NT2/D1 (cell line): ENCODE measurements around the gene TRIM61.
"Not testable (repeated sequence)": the region's sequence is repeated elsewhere in the genome, so short reads cannot be mapped to it uniquely, and the experiment has no call there.

Experiments used
- DNase-seq: peaks from one replicate; pipeline ENCODE4 v3.0.0-alpha.2; 2011; ENCODE audit warnings: low read depth, low spot score
- H3K27me3 ChIP-seq: 2 replicates; pipeline ENCODE4 v1.6.0; 2011; ENCODE audit warnings: mild to moderate bottlenecking; ENCODE audit not compliant: insufficient read length, insufficient read depth
- H3K36me3 ChIP-seq: 2 replicates; pipeline ENCODE4 v1.6.1; 2011; ENCODE audit warnings: mild to moderate bottlenecking, low read length, mixed read lengths; ENCODE audit not compliant: insufficient read depth, insufficient read length
- H3K4me1 ChIP-seq: 2 replicates; pipeline ENCODE4 v1.5.1; 2011; ENCODE audit not compliant: insufficient read depth, insufficient read length
- H3K4me3 ChIP-seq: 2 replicates; pipeline ENCODE4 v1.5.1; 2011; ENCODE audit warnings: low read depth; ENCODE audit not compliant: insufficient read length
- H3K9ac ChIP-seq: 2 replicates; pipeline ENCODE4 v1.6.0; 2011; ENCODE audit warnings: low read depth; ENCODE audit not compliant: insufficient read length
- H3K9me3 ChIP-seq: 2 replicates; pipeline ENCODE4 v1.5.1; 2011; ENCODE audit warnings: mild to moderate bottlenecking, low read length; ENCODE audit not compliant: insufficient read depth
- SUZ12 ChIP-seq: IDR thresholded peaks from 2 replicates; pipeline ENCODE4 v1.6.1; 2011; ENCODE audit not compliant: insufficient read length, insufficient read depth; ENCODE audit errors: extremely low read depth
- YY1 ChIP-seq: IDR thresholded peaks from 2 replicates; pipeline ENCODE4 v1.6.1; 2011; ENCODE audit not compliant: insufficient read length, insufficient read depth
- ZNF274 ChIP-seq: IDR thresholded peaks from 2 replicates; pipeline ENCODE4 v1.6.1; 2011; ENCODE audit warnings: mild to moderate bottlenecking, low read depth, low read length

TRIM61 gene

DNA sequence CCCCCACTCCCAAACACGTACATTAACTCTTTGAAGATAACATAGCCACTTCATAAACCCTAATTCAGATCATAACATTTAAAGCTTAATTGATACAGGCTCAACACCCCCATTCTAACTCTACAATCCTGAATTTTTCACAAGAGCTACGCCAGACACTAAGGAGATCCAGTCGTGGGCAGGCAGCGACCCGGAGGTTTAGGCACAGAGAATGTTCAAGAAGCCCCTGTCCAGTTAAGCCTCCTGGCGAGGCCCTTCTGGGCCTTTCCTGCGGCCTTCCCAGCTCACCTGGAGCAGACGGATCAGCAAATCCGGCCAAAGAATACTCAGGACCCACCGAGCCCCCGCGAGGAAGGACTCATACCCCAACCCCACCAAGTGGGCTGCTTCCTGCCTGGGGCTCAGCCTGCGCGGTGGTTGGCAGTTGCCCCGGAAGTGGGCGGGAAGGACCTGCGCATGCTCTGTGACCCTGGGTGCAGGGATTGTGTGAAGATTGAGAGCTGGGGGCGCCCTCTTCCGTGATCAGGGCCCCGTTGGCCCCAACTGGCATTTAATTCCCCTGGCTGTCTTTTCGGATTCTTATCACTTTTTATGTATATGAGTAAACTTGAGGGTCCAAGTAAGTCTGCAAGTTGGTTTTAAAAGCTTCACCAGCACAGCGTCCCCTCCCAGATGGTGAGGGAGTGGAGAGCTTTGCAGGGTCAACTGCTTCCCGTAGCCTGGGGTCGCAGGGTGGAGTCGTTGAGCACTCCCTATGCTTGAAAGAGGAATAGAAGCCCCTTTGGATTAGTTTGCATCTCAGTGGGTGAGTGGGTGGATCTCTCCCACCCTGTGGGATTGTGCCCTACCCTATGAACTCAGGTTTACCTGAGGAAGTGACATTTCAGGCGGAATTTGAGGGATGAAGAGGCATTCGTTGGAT lies at the start of gene TRIM61:
TSS of gene TRIM61 (minus strand) at position 415 of the 922 bp plus-strand sequence. CDS start 7,655 bp downstream, outside the sequence.
- Histone ChIP-seq H3K9ac (peak within 1 kb of the TSS; percentile 77), H3K4me3 (peak within 1 kb of the TSS; percentile 45), H3K27me3 (no peaks in the 10 kb centered on the region), H3K36me3 (peaks cover 8% of the 10 kb centered on the region), H3K9me3 (no peaks in the 10 kb centered on the region), H3K4me1 (no peaks in the 10 kb centered on the region)
- peak; percentile 71 for DNase-seq
- no peak for TF ChIP-seq ZNF274
- no peak for TF ChIP-seq YY1
- no peak for TF ChIP-seq SUZ12

DNA sequence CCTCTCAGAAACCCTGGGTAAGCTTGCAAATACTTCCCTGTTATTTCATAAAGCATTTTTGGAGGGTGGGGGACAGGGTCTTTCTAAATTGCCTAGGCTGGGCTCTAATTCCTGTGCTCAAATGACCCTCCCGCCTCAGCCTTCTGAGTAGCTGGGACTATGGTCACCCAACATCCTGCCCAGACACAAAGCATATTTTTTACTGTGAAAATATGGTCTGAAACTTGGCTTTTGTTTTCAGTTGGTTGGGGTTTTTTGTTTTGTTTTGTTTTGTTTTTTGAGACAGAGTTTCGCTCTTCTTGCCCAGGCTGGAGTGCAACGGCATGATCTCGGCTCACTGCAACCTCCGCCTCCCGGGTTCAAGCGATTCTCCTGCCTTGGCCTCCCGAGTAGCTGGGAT lies 48.3 kb upstream of the TRIM61 start:
- H3K9me3 ChIP-seq, H3K36me3 ChIP-seq, H3K27me3 ChIP-seq: not testable (repeated sequence)

DNA sequence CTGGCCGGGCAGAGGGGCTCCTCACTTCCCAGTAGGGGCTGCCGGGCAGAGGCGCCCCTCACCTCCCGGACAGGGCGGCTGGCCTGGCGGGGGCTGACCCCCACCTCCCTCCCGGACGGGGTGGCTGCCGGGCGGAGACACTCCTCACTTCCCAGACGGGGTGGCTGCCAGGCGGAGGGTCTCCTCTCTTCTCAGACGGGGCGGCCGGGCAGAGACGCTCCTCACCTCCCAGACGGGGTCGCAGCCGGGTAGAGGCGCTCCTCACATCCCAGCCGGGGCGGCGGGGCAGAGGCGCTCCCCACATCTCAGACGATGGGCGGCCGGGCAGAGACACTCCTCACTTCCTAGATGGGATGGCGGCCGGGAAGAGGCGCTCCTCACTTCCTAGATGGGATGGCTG lies 42.5 kb upstream of the TRIM61 start:
- H3K9ac ChIP-seq, H3K4me3 ChIP-seq, H3K4me1 ChIP-seq, H3K36me3 ChIP-seq, DNase-seq, H3K27me3 ChIP-seq, H3K9me3 ChIP-seq: not testable (repeated sequence)

More for the DNA sequence above, 48.3 kb upstream of the TRIM61 start:
- H3K4me3 ChIP-seq, H3K4me1 ChIP-seq, H3K9ac ChIP-seq, DNase-seq: not testable (repeated sequence)

DNA sequence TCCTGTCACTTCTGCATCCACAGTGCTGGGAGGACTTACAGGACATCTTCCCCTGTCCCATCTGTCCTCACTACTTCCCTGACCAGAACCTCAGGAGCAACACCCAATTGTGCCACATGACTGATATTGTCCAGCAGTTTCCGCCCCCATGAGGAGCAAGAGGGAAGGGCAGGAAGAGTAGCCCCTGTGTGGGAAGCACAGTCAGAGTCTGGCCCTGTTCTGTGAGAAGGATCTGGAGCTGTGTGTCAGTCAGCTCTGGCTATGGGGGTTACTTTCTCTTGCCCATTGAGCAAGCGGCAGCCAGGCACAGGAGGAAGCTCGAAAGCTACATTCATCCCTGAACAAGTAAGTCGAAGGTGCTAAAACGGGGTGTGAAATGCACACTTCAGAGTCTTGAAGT lies 39.5 kb upstream of the TRIM61 start:
- Histone ChIP-seq H3K9me3 (no peaks in the 10 kb centered on the region), H3K36me3 (no peaks in the 10 kb centered on the region), H3K4me1 (no peaks in the 10 kb centered on the region), H3K9ac (no peak overlapping the region), H3K27me3 (no peaks in the 10 kb centered on the region), H3K4me3 (no peak overlapping the region)
- DNase-seq, result peak; percentile 2
- TF ChIP-seq SUZ12 (no peak), ZNF274 (no peak), YY1 (no peak)

DNA sequence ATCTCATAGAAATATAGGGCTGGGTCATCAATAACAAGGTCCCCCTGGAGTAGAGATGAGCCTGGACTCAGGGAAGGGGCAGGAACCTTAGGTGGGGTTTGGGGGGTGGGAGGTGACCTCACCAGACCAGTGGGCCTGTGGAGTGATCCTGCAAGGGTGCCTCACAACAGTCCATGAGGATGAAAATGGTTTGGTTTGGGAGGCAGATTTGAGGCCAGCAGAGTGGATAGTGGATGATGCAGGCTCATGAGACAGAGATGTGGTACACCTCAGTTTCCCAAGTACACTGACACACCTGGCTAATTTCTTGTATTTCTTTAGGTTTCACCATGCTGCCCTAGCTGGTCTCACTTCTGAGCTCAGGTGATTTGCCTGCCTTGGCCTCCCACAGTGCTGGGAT lies 36.2 kb upstream of the TRIM61 start:
- H3K27me3 ChIP-seq, result no peaks in the 10 kb centered on the region
- H3K4me1 ChIP-seq, result no peaks in the 10 kb centered on the region
- no peaks in the 10 kb centered on the region for H3K9me3 ChIP-seq
- H3K36me3 ChIP-seq, result no peaks in the 10 kb centered on the region
- H3K9ac ChIP-seq, result no peak overlapping the region
- no peak for DNase-seq
- no peak for TF ChIP-seq YY1
- TF ChIP-seq SUZ12, result no peak
- no peak for TF ChIP-seq ZNF274
- H3K4me3 ChIP-seq, result no peak overlapping the region

DNA sequence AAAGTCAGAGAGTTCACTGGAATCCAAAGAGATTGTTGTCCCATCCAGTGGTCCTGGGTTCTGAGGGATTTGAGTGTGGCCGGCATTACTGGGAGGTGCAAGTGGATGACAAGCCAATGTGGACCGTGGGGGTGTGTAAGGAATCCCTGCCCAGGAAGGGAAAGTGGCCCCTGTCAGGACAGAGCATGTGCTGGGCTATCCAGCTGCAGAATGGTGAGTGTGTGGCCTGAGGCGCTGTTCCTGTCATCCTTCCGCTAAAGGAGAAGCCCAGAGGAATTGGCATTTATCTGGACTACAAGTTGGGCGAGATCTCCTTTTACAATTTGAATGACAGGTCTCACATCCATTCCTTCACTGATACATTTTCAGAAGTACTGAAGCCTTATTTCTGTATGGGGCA lies 33.9 kb upstream of the TRIM61 start:
- TF ChIP-seq ZNF274 (no peak), YY1 (no peak)
- Histone ChIP-seq H3K9ac (no peak overlapping the region), H3K4me3 (no peak overlapping the region), H3K27me3 (no peaks in the 10 kb centered on the region), H3K36me3 (no peaks in the 10 kb centered on the region), H3K9me3 (no peaks in the 10 kb centered on the region), H3K4me1 (no peaks in the 10 kb centered on the region)
- no peak for DNase-seq

DNA sequence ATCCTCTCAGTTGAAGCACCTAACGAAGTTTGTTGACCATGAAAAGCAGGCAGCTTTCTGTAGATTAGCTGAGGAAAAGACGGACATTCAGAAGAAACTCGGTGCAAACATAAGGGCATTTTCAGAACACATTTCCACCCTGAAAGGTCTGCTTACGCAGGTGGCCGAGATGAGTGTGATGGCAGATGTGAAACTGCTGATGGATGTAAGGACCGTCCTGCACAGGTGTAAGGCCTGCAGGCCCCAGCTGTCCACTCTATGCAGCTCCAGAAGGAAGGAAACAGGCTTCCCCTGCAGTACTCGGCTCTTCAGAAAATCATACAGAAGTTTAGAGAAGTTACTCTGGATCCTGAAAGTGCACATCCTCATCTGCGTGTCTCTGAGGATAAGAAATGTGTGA lies 33.5 kb upstream of the TRIM61 start:
- no peaks in the 10 kb centered on the region for H3K36me3 ChIP-seq
- H3K27me3 ChIP-seq, result no peaks in the 10 kb centered on the region
- DNase-seq, result no peak
- TF ChIP-seq SUZ12 (no peak), ZNF274 (no peak), YY1 (no peak)
- no peaks in the 10 kb centered on the region for H3K4me1 ChIP-seq
- no peak overlapping the region for H3K9ac ChIP-seq
- no peak overlapping the region for H3K4me3 ChIP-seq
- no peaks in the 10 kb centered on the region for H3K9me3 ChIP-seq

DNA sequence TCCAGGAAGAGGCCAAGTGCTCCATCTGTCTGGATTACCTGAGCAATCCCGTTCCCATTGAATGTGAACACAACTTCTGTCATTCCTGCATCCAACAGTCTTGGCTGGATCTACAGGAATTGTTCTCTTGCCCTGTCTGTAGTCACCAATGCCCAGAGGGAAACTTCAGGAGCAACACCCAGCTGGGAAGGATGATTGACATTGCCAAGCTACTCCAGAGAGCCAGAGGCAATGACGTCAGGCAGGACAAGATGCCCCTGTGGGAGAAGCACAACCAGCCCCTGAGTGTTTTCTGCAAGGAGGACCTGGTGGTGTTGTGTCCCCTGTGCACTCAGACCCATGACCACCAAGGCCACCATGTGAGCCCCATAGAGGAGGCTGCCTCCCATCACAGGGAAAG lies 33.0 kb upstream of the TRIM61 start:
- Histone ChIP-seq H3K36me3 (no peaks in the 10 kb centered on the region), H3K4me3 (no peak overlapping the region), H3K9me3 (no peaks in the 10 kb centered on the region), H3K9ac (no peak overlapping the region), H3K27me3 (no peaks in the 10 kb centered on the region), H3K4me1 (no peaks in the 10 kb centered on the region)
- DNase-seq, result no peak
- TF ChIP-seq ZNF274, result no peak
- TF ChIP-seq YY1, result no peak
